ENCODE results near the gene RFX4.

The RFX4 gene

GRCh38 chr12:106582641-106583230 is at the start of gene RFX4:
RFX4 (plus strand) TSS chr12:106583004; CDS start chr12:106583321, 317 bp downstream.
- no peak for DNase-seq

- no peak for DNase-seq
These were observed 41.6 kb upstream of the RFX4 start for GRCh38 chr12:106541201-106541600.

GRCh38 chr12:106551410-106551809 is 31.4 kb upstream of the RFX4 start:
- DNase-seq, result no peak

GRCh38 chr12:106552228-106552627 is 30.6 kb upstream of the RFX4 start:
- no peak for DNase-seq

GRCh38 chr12:106564678-106565329 is 18.0 kb upstream of the RFX4 start:
- DNase-seq, result no peak

GRCh38 chr12:106566771-106567170 is 16.0 kb upstream of the RFX4 start:
- no peak for DNase-seq

GRCh38 chr12:106573239-106573638 is 9.6 kb upstream of the RFX4 start:
- no peak for DNase-seq

GRCh38 chr12:106576848-106577247 is 6.0 kb upstream of the RFX4 start:
- no peak for DNase-seq

- DNase-seq, result no peak
These were observed 1.9 kb upstream of the RFX4 start for GRCh38 chr12:106580671-106581508.

- DNase-seq, result no peak
These were observed 1.1 kb upstream of the RFX4 start for GRCh38 chr12:106581543-106582248.

GRCh38 chr12:106582249-106582591 is 584 bp upstream of the RFX4 start:
- no peak for DNase-seq

GRCh38 chr12:106583242-106584103 is 669 bp downstream of the RFX4 start:
- no peak for DNase-seq

GRCh38 chr12:106584104-106585064 is 1.6 kb downstream of the RFX4 start:
- no peak for DNase-seq

GRCh38 chr12:106585105-106585520 is 2.3 kb downstream of the RFX4 start:
- DNase-seq, result no peak

- DNase-seq, result no peak
These were observed 2.9 kb downstream of the RFX4 start for GRCh38 chr12:106585521-106586277.

GRCh38 chr12:106586278-106586802 is 3.5 kb downstream of the RFX4 start:
- DNase-seq, result no peak

- DNase-seq, result no peak
These were observed 4.2 kb downstream of the RFX4 start for GRCh38 chr12:106586803-106587684.

GRCh38 chr12:106588771-106589170 is 6.0 kb downstream of the RFX4 start:
- no peak for DNase-seq

- DNase-seq, result no peak
These were observed 7.8 kb downstream of the RFX4 start for GRCh38 chr12:106590601-106591000.

All from CD4-positive, alpha-beta T cell treated with Interleukin-15 for 1 hour (primary cell).